Epithelial cell of esophagus (primary cell): ENCODE results near the gene SLC25A47.
"Not testable (repeated sequence)": the region's sequence is repeated elsewhere in the genome, so short reads cannot be mapped to it uniquely, and the experiment has no call there.

Experiments
- DNase-seq: peaks from one replicate; pipeline ENCODE4 v3.0.0; 2010; ENCODE audit warnings: low read depth
- H3K4me3 ChIP-seq: 2 replicates; pipeline ENCODE4 v1.5.1; 2011; ENCODE audit warnings: mild to moderate bottlenecking, low read length, control low read depth
- TF ChIP-seq, protein P1 (sequence below): IDR thresholded peaks from 2 replicates; pipeline ENCODE4 v1.5.1; 2011; ENCODE audit warnings: low read depth, mild to moderate bottlenecking, low read length, control low read depth, inconsistent platforms; ENCODE audit not compliant: insufficient read depth; ENCODE audit errors: missing control alignments

SLC25A47 gene

DNA sequence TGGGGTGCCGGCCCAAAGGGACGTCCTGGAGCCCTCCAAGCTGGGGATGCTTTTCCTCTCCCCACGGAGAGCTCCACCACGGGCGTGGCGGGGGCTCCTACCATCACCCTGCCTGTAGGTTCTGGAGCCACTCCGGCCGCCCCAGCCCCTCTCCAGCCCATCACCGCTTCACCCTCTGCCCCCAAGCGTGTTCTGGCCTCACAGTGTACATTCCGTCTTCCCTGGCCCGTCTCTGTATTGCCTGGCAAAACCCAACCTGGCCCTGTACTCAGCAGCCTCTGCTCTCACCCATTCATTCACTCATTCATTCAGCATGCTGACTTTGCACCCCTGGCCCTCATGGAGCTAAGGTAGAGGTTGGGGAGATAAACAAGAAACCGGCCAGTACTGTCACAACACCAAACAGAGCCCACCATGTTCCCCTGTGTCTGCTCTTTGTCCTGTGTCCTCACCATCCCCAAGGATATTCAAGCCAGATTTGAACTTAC, 37.2 kb upstream of the SLC25A47 start:
- DNase-seq = no peak
- TF ChIP-seq, protein P1, sequence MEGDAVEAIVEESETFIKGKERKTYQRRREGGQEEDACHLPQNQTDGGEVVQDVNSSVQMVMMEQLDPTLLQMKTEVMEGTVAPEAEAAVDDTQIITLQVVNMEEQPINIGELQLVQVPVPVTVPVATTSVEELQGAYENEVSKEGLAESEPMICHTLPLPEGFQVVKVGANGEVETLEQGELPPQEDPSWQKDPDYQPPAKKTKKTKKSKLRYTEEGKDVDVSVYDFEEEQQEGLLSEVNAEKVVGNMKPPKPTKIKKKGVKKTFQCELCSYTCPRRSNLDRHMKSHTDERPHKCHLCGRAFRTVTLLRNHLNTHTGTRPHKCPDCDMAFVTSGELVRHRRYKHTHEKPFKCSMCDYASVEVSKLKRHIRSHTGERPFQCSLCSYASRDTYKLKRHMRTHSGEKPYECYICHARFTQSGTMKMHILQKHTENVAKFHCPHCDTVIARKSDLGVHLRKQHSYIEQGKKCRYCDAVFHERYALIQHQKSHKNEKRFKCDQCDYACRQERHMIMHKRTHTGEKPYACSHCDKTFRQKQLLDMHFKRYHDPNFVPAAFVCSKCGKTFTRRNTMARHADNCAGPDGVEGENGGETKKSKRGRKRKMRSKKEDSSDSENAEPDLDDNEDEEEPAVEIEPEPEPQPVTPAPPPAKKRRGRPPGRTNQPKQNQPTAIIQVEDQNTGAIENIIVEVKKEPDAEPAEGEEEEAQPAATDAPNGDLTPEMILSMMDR = no peak
- peak overlapping the region; percentile 60 for H3K4me3 ChIP-seq

DNA sequence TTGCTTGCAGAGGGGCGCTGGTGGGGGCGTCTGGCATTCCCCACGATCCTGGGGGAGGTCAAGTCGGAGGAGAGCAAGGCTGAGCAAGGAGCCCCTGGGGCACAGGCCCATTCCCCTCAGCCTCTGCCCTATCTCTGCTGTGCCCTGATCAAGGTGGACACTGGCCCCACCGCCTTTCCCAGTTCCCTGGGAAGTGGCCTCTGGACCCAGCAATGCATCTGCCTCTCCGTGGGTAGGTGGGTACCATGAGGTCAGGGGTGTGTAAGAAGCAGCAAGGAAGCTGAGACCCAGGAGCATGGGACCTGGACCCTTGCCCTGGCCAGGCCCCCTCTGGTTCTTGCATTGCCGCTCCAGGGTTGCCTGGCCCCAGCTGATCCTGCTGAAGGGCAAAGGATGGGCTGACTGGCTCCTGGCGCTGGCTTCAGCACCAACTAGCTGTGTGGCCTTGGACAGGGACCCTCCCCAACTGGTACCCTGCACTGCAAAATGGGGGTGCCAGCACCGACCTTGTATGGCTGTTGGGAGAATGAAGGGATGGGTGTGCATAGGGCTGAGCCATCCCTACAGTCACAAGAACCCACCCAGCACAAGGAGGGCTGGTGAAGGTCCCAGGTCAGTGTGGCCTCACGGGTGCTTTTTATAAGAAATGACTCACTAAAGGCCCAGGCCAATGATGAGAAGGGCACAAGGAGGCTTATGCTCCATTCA, 36.5 kb upstream of the SLC25A47 start:
- TF ChIP-seq, protein P1 = no peak
- no peak overlapping the region for H3K4me3 ChIP-seq

DNA sequence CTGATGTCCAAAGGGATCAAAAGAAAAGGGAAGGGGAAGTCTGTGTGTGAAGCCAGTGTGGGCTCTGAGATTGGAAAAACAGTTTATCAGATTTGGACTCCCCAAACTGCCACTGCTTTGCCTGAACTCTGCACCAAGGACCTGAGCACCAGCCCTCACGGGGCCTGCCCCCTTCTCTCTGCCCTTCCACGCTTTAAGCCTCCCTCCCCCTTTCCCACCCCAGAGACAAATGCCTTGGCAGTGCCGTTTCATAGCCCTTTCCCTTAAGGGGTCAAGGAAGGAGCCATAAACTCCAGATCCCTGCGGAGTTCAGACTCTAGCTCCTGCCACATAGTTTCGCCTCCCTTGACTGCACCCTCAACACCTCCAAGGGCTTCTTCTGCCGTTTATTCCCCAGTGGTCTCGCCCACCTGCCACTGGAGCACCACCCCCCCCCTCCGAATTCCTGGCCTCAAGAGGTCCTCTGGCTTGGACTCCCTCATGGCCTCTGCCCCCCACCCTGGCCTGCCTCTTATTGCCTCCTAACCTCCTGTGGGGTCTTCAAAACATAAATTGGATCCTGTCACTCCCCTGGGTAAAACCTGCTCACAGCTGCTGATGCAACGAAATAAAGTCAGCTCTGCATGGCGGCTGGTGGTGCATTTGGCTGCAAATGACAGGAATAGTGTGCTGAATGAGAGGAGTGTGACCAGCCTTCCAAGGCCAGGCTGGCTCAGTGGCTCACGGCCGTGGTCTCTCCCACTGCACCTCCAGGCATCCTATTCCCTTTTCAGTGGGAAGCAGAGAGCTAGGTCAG, 35.7 kb upstream of the SLC25A47 start:
- DNase-seq = no peak
- TF ChIP-seq, protein P1 = no peak
- H3K4me3 ChIP-seq = no peak overlapping the region

More for the DNA sequence above, 36.5 kb upstream of the SLC25A47 start:
- no peak for DNase-seq

DNA sequence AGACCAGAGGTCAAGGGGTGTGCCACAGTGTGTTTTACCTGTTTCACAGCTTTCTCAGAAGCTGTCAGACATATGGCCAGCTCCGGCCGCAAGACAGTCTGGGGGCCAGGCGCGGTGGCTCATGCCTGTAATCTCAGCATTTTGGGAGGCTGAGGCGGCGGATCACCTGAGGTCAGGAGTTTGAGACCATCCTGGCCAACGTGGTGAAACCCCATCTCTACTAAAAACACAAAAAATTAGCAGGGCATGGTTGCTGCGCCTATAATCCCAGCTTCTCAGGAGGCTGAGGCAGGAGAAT, 35.2 kb upstream of the SLC25A47 start:
- not testable (repeated sequence) for DNase-seq, H3K4me3 ChIP-seq

DNA sequence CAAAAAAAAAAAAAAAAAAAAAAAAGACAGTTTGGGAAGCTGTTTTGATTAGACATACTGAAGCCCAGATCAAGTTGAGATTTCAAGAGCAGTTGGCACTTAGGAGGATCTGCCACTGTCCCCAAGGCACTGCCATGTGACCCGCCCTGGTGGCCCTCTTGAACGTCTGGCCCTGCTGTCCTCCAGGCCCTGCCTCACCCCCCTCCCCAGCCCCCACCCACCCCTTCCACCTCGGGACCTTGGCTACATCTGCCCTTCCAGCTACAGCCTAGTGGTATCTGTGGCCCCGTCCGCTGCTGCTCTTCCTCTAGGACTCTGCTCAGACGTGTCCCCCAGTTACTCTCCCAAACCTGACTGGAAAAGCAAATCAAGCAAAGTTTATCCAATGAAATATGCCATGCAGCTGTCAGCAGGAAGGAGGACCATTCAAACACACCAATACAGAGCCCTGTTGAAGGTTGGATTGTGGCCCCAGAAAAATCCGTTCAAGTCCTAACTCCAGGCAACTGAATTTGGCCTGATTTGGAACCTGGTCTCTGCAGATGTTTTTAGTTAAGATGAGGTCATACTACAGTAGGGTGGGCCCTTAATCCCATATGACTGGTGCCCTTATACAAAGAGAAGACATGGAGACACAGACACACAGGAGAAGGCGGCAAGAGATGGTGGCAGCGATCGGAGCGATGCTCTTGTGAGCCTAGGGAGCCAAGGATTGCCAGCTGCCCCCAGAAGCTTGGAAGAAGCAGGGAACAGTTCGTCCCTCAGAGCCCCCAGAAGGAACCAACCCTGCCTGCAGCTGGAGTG, 34.6 kb upstream of the SLC25A47 start:
- H3K4me3 ChIP-seq = no peak overlapping the region
- TF ChIP-seq, protein P1 = no peak
- DNase-seq = no peak

DNA sequence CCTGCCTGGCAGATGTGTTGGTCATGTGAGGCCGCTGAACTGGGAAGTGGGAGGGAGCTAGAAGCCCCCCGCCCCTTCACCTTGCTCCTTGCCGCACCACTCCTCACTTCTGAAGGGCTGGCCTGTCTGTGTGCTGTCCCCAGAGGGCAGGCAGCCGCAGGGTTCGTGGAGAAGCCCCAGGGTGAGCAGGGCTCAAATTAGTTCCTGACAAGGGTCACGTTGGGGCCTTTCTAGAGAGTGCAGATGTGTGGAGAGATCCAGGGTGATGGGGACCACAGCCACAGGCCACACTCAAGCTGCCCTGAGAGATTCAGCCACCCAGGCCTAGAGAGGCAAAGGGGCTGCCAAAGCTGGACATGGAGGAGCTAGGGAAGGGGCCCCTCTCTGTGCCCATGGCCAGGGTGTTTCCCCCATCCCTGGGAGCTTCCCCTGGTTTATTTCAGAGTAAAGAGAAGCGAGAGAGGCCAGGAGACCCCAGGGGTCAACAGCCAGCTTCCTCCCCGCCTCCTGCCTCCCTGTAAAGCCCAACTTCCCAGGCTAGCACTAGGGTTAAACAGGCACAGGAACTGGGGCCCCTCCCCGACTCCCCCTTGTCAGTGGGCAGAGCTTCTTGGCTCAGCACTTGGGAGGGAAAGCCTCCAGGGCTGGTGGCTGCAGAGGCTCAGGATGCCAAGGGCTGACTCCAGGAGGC, 33.1 kb upstream of the SLC25A47 start:
- TF ChIP-seq, protein P1 = no peak
- no peak for DNase-seq
- H3K4me3 ChIP-seq = no peak overlapping the region
